GM18517 (cell line): ENCODE measurements around the gene PARG.
"Not testable (repeated sequence)": the region's sequence is repeated elsewhere in the genome, so short reads cannot be mapped to it uniquely, and the experiment has no call there.

ENCODE experiments used
- ATAC-seq: cut with Tn5 transposase; IDR thresholded peaks from one replicate; pipeline ENCODE4 v1.9.1; 2021; ENCODE audit warnings: mild to moderate bottlenecking, moderate library complexity; ENCODE audit not compliant: unreplicated experiment

The PARG gene

DNA sequence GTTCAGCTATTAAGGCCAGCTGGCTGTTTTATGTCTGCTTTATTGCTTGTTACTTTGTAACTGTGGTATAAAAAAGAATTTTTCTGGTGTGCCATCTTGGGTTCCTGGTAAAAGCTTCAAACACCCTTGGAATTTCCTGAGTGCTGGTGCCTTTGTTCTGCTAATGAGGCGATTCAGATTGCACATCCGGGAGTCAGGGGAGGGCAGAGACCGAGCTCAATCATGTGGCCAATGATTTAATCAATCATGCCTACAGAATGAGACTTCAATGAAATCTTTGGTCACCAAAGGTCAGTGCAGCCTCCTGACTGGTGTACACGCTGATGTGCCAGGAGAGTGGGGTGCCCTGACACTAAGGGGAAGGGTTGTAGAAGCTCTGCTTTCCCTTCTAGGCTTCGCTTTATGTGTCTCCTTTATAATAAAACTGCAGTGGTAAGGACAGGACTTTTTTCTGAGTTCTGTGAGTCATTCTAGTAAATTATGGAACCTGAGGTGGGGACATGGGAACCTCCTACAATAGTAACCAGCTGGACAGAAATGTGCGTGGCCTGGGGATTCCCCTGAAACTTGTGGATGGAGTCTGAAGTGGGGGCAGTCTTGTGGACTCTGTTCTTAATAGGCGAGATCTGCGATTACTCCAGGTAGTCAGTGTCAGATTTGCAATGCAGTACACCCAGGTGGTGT is 110.3 kb downstream of the PARG start:
- ATAC-seq: no peak

DNA sequence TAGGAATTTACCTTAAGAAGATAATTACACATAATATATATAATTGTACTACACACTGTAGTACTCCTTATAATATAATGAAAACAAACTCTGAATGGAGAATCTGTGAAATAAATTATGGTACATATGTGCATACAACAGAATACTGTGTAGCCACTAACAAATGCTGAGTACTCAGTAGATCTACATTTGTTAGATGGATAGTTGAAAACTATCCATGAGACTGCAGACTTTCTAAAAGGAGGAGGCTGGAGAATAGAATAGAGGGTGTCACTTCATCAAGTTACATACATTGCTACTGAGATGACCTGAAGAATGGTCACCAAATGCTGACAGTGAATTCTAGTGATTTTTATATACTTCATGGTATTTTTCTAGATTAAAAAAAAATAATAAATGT is 111.0 kb downstream of the PARG start:
- no peak for ATAC-seq

DNA sequence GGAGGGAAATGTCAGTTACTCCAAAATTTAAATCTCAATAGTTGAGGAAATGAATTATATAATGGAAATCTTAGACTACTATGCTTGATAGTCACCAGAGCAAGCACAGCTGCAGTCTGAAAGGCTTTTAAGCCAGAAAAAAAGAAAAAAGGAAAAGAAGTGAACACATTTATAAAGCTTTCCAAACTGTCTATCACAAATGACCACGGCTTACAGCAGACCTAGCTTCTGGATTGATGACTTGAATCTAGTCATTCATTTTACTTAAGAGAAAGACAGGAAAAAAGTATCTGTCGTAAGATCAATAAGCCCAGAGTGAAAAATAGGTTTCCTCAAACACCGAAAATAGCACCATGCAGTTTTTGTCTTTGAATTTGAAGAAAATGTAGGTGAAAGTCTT is 111.8 kb downstream of the PARG start:
- no peak for ATAC-seq

DNA sequence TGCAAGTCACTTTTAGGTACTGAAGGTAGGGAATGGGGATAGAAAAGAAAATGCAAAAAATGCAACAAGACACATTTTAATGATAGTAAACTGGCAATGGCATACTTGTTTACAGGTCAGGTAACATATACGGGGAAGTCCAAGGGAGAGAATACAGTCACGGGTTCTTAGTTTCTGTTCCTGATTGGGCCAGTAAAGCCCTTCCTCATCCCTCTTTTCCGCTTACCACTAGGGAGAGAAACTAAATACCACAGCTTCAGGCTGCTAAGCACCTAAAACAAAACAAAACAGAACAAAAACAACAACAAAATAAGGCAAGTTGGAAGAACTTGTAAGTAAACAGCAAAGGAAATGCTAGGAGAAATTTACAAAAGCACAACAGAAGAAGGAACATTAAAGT is 114.5 kb downstream of the PARG start:
- no peak for ATAC-seq

DNA sequence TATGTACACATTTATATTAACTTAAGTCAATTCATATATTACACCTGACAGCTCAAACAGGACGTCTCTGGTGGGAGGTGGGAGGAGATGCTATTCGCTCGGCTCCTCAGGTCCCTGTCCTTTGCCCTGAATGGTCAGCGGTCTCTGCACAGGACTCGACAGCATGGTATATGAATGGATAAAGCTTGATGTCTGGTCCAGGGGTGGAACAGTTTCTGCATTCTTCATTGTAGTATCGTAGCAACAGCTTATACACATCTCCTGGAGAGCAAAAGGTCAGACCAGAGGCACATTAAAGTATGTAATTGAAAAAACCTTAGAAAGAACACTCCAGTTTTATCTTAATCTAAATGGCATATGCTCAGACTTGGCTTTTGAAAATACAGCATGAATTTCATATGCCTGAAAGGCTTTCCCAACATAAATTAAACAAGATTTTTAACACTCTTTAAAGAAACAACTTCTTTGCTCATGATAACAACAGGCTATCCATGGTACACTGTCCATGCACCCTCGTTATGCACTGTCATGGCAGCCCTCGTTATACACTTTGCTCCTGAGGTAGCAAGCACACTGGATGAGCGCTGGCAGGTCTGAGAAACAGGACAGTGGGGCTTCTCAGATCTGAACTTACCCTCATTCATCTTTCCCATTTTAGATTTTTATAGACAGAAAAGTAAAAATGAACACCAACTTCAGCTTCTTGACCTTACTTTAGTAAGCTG is 122.4 kb downstream of the PARG start:
- no peak for ATAC-seq

DNA sequence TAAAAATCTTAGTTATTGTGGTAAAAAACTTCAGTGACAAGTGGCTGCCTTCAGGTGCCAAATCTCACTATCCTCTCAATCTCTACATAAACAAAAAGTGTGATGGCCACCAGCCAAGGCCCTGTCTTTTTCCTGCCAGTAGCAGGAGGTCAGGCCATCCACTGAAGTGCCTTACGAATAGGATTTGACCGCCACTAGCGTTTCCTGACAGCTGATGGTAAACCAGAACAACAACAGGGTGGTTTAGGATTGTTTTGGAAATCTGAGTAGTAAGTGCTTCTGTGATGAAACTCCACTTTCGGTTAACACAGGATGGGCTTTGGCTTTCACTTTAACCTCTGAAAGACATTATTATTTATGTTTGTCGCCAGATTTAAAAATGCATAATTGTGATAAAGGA is 124.0 kb downstream of the PARG start:
- ATAC-seq: no peak

DNA sequence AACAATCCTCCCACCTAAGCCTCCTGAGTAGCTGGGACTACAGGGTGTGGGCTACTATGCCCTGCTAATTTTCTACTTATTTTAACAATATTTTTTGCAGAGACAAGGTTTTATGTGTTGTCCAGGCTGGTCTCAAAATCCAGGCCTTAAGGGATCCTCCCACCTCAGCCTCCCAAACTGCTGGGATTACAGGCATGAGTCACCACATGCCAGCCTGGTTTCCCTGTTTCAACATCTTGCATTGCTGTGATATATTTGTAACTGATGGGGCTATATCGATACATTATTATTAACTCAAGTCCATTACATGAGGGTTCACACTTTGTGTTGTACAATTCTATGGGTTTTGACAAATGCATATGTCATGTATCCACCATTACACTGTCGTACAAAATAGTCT is 137.8 kb downstream of the PARG start:
- ATAC-seq: no peak

DNA sequence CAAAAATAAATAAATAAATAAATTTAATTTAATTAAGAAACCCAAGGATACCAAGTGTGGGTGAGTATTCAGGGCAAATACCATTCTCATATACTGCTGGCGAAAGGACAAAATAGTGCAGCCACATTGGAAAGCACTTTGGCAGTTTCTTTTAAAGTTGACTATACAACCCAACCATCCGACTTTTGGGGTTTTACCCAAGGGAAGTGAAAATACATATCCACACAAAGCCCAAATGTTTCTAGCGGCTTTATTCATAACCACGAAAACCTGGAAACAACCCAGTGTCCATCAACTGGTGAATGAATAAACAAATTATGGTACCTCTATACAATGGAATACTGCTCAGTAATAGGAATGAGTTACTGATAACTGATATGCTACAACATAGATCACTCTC is 143.6 kb downstream of the PARG start:
- ATAC-seq: no peak

DNA sequence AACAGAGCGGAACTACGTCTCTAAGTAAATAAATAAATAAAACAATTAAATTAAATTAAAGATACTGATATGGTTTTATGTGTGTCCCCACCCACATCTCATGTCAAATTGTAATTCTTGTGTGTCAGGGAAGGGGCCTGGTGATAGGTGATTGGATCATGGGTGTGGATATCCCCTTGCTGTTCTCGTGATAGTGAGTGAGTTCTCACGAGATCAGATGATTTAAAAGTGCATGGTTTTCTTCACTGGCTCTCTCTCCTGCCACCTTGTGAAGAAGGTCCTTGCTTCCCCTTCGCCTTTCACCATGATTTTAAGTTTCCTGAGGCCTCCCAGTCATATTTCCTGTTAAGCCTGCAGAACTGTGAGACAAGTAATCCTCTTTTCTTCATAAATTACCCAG is 150.7 kb downstream of the PARG start:
- ATAC-seq: no peak

DNA sequence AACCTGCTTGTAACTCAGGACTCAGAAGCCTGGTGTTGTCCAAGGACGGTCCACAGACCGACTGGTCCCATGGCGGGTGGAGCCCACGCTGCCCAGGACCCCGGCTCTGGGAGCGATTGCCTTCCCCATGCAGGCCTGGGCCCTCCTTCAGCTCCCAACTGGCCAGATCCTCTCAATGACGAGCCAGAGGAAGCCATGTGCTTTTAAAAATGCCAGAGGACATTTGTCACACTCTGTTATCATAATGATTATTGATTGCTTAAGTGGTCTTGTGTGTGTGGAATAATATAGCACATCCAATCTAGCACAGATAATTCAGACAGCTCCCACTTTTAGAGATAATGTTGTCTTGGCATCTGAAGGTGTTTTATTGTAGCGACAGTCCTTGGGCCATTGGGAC is 157.1 kb downstream of the PARG start:
- no peak for ATAC-seq

DNA sequence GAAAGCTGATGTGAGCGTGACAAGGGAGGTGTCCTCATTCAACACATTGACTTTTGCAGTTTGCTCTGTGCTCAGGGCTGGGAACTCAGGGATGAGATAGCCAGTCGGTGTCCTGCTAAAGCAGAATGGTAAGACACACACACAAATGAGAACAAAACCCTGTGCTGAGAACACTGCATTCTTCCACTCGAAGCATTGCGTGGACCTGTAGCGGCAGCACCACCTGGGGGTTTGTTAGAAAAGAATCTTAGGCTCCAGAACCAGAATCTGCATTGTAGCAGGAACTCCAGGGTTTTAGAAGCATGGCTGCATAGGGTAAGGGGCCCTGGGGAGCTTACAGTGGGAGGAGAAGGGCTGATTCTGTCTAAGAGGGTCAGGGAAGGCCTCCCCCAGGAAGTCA is 158.2 kb downstream of the PARG start:
- no peak for ATAC-seq

DNA sequence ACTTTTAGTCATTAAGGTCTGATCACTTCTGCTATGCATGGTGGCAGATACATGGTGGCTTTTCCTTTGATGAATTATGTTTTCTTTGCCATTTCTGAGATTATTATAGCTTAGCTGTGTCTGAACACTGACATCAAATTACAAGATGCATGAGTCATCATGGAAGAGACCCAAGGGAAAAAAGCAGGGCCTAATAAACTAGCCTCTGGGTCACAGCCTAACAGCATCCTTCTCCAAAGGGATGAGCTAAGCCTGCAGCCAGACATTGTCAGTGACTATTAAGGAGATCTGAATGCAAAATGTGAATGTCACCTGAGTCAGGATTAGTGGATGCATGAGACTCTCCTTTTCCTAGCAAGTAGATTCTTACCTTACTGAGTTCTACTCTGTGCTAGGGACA is 160.6 kb downstream of the PARG start:
- ATAC-seq: no peak

DNA sequence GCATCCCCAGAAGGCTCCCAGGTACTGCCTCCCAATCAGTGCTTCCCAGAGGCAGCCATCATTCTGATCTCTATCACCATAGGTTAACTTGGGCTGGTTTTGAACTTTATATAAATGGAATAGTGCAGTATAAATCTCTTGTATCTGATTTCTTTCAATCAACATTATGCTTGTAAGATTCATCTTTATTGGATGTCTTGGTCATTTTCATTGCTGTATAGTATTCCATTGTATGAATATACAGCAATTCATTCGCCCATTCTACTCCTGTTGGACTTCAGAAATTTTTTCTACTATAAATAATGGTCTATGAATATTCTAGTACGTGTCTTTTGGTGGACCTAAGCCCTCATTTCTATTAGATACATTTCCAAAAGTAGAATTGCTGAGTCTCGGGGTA is 163.6 kb downstream of the PARG start:
- ATAC-seq: no peak

DNA sequence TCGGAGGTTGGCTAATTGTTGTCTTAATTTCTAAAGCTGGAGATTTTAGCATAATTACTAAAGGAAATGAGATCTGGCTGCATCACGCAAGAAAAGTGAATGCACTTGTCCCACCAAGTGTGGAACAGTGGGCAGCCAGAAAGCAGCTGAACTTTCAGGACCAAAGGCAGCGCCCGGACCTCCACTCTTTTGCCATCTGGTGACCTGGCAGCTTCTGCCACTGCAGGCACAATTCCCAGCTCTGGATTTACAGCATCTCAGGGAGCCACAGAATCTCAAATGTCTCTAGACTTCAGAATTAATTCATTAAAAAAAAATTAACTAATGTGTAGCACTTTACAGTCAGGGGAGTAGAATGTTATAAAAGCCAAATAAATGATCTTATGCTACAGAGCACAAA is 165.0 kb downstream of the PARG start:
- ATAC-seq: no peak

DNA sequence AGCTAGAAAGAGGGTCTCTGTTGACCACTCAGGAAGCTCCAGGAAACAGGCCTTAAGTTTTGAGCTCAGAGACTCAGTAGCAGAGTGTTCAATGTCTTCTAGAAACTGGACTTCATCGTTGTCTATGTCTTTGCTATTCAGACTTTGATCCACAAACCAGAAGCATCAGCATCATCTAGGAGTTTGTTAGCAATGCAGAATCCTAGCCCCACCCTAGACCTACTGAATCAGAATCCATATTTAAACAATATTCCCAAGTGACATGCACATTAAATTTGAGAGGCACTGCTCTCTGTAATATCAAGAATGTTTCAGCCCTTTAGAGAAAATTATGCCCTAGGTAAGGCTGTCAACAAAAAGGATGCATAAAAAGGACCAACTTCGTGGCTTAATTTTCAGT is 166.8 kb downstream of the PARG start:
- no peak for ATAC-seq

DNA sequence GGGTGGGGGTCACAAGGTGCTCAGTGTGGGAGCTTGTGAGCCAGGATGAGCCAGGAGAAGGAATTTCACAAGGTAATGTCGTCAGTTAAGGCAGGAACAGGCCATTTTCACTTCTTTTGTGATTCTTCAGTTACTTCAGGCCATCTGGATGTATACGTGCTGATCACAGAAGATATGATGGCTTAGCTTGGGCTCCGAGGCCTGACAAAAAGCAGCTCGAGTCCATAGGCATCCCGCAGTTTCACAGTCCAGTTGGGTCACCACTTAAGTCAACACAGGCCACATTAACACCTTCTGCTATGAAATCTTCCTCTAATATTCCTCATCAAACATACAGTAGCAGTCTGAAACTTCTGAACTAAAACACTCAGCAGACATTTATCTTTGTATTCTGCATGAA is 168.9 kb downstream of the PARG start:
- ATAC-seq: not testable (repeated sequence)

DNA sequence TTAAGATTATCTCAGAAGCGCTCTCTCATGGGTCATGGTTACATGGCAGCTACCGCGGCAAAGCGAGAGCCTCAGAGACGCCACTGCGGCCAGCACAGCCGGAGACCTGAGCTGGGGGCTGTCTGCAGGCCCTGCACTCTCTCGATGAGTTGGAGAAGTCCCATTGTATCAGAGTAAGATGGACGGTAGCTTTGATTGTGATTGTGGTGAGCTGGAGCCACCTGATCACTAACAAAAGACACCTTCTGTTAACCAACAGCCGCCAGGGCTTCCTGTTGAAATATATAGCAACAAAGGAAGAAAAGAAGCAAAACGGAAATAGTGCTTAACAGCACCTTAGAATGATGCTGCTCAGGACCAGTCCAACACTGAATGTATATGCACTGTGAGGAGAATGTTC is 170.8 kb downstream of the PARG start:
- not testable (repeated sequence) for ATAC-seq

DNA sequence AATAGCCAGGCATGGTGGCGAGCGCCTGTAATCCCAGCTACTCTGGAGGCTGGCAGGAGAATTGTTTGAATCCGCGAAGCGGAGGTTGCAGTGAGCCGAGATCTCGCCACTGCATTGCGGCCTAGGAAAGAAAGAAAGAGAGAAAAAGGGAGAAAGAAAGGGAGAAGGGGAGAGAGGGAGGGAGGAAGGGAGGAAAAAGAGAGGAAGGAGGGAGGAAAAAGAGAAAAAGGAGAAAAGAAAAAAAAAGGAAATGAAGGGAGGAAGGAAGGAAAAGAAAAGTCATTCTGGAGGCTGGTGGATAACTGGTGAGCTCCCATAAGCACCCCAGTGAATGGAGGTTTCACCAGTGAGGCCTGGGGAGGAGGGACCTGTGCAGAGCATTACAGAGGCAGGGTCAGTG is 172.1 kb downstream of the PARG start:
- ATAC-seq: no peak

DNA sequence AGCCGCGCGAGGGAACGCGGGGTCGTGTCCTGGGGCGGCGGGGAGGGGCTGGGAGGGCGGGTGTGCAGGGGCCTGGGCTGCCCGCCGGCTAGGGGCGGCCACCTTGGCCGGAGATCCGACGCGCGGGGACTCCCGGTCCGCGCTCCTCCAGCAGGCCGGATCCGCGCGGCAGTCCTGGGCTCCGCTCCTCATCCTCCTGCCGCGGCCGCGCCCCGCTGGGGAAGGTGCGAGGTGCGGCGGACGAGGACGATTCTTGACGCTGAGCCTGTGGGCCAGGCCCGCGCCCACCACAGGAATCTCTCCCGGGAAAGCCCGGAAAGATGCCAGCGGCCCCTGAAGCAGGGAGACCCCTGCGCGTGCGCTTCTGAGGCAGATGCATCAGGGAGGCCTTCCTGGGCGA is 173.1 kb downstream of the PARG start:
- ATAC-seq: no peak

DNA sequence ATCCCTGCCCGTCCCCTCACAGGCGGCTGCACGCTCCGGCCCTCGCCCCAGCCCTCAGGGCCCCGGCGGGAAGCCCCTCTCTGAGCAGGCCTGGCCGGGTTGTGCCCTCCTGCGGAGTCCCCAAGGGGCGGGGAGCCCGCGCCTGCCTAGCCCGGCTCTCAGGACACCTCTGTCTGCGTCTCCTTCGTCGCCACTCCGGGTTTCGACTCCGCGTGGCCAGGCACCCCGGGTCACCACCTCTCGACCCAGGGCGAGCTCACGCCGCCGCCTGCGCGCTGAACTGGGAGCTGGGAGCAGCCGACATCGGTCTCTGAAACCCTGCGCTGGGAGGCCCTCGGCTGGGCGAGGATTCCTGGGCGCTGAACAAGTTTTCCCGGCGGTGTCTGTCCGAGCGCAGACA is 173.5 kb downstream of the PARG start:
- no peak for ATAC-seq
